Heart left ventricle (tissue), 16 donors: ENCODE results near the gene PPP1R15A. TPM values are rescaled to one million over a fixed set of nuclear protein-coding genes. Genes with fewer than 3 reads are reported as not detected.
"Not testable (repeated sequence)": the region's sequence is repeated elsewhere in the genome, so short reads cannot be mapped to it uniquely, and the experiment has no call there.

Experiments
- ATAC-seq, 4 donors: fragments of 200-7000 bp; cut with Tn5 transposase; one replicate each; pipeline ENCODE4 v1.9.1; 2020 to 2022; ENCODE audit warnings: moderate library complexity in 4 of 4, mild to moderate bottlenecking in 3 of 4, moderate number of reproducible peaks in 1 of 4
- DNase-seq, 5 donors: peaks; one replicate each; pipeline ENCODE4 v3.0.0-alpha.2; 2020
- H3K27ac ChIP-seq, 12 donors: fragments of 200-600 bp; sonication (generic) in 4 of 12; one replicate each; pipeline versions ENCODE4 v1.5.0 to v1.8.0; 2016 to 2022; ENCODE audit warnings: mild to moderate bottlenecking in 2 of 12
- H3K27me3 ChIP-seq, 9 donors: fragments of 200-600 bp; sonication (generic) in 2 of 9; one replicate each; pipeline versions ENCODE4 v1.5.1 to v1.8.0; 2016 to 2022; ENCODE audit warnings: mild to moderate bottlenecking in 3 of 9
- H3K36me3 ChIP-seq, 9 donors: fragments of 200-600 bp; sonication (generic) in 2 of 9; one replicate each; pipeline versions ENCODE4 v1.5.0 to v1.8.0; 2018 to 2022; ENCODE audit warnings: mild to moderate bottlenecking in 2 of 9
- H3K4me1 ChIP-seq, 12 donors: fragments of 200-600 bp; sonication (generic) in 4 of 12; one replicate each; pipeline versions ENCODE4 v1.5.0 to v1.8.0; 2016 to 2022; ENCODE audit warnings: mild to moderate bottlenecking in 3 of 12
- H3K4me3 ChIP-seq, 12 donors: fragments of 200-600 bp; sonication (generic) in 4 of 12; one replicate each; pipeline versions ENCODE4 v1.5.0 to v1.8.0; 2017 to 2022; ENCODE audit warnings: mild to moderate bottlenecking in 9 of 12, moderate library complexity in 4 of 12
- H3K9me3 ChIP-seq, 12 donors: fragments of 200-600 bp; sonication (generic) in 4 of 12; one replicate each; pipeline versions ENCODE4 v1.5.0 to v1.8.0; 2016 to 2022; ENCODE audit warnings: mild to moderate bottlenecking in 1 of 12
- POLR2A ChIP-seq, 2 donors: fragments of 450-650 bp; IDR thresholded peaks; one replicate each; pipeline ENCODE4 v1.6.1; 2017; ENCODE audit warnings: antibody characterized with exemption in 2 of 2, mild to moderate bottlenecking in 2 of 2, moderate library complexity in 2 of 2
- WGBS, 4 donors: extraction: QIAGEN DNeasy Blood & Tissue Kit in 2 of 4; methylation state at CpG; one replicate each; pipeline versions ENCODE4 v1.1.5 to v1.1.7; 2013 to 2018; 5-methylcytosine and 5-hydroxymethylcytosine counted together
- intact Hi-C, 10 donors: fragments of 100-400 bp; cut with DNase I; formaldehyde crosslinking; loops; one replicate each; pipeline versions ENCODE4 v1.11.1 to v1.14.2; 2022
- polyA plus RNA-seq, 2 donors: library from polyadenylated mRNA; stranded (reverse); fragments of 200-250 nt; gene quantifications; one replicate each; pipeline ENCODE4 v1.2.3, GENCODE V29; 2013
- total RNA-seq, 9 donors: library from RNA; depleted of rRNA in 2 of 9; stranded (reverse); fragments of >200 nt in 2 of 9; fragmentation: NEBNext Ultra II Directional in 3 of 9; extraction: Animal tissue kit (Norgen Biotek cat#: 25700) in 3 of 9; gene quantifications; one replicate each; pipeline versions ENCODE4 v1.1.0 to v1.2.4, GENCODE V29; 2016 to 2023
- TF ChIP-seq, protein P1 (sequence below), 12 donors: fragments of 200-600 bp; sonication (generic) in 4 of 12; IDR thresholded peaks; one replicate each; pipeline versions ENCODE4 v1.5.0 to v1.8.0; 2018 to 2022; ENCODE audit warnings: antibody characterized with exemption in 12 of 12, mild to moderate bottlenecking in 5 of 12
- donor health status: ischemic (EF 13 %, LVEDD 7.1; RV severe dilation, severe dysfunction).
- donor health status: healthy with polysubstance abuse.
- donor health status: DM: no; HTN: yes; CAD: no.
- donor health status: DM: no; HTN: no; CAD: no.
- donor health status: ischemic (EF 25% LVEDD 6.9; RV normal size, moderate dysfunction).
- donor health status: ischemic (EF 25% LVEDD 5.7; RV mildly dilated, moderate dysfunction).
- donor health status: healthy.
- donor health status: DM: yes; HTN: yes; CAD: no.
- donor health status: ischemic (EF 35%, LVEDD 5.7; RV mildly dilated, moderate dysfunction).
- donor health status: nonischemic (EF 11% LVEDD 7.7; RV severe dilation, severe dysfunction).
- donor health status: DM: yes; HTN: yes; CAD: no.
- donor health status: PGD.
- donor health status: ischemic (EF 29% LVEDD 5.4; RV normal size, mild dysfunction).
- donor health status: nonischemic (EF 23%, LVEDD 6.1; RV moderate dilation, normal function).

Gene PPP1R15A
- total and polyA plus RNA-seq, 11 donors, result 51.7 to 181 (median 68.2) TPM

DNA sequence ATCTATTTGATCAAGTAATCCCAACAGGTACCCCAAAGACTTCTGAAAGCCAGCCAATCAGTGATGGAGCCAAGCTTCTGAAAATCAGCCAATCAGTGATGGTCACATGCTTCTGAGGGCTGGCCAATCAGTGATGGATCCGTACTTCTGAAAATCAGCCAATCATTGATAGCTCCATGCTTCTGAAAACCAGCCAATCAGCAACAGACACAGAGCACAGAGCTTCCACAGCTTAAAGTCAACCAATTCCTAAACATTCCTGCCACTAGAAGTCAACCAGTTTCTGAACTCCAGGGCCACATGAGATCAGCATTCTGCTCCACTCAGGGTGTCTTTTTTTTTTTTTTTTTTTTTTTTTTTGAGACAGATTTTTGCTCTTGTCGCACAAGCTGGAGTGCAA lies 27.7 kb upstream of the PPP1R15A start:
- H3K27me3 ChIP-seq, result no peaks in the 10 kb centered on the region
- no peak overlapping the region for H3K27ac ChIP-seq
- peaks cover 0 to 46% (median 8%) of the 10 kb centered on the region in 9 donors for H3K36me3 ChIP-seq
- ATAC-seq (no peak), DNase-seq (no peak)
- H3K4me1 ChIP-seq, result no peaks in the 10 kb centered on the region
- intact Hi-C loops, result loop anchor here in 3 of 10 donors (5.0 to 10.0 kb wide), 2 partner anchors 170 to 197 kb away; partner anchors contain the start of genes NTN5 (in 2 of the 3) and CA11 (in 1 of the 3)
- WGBS, 4 donors, result 82 to 90% (median 86%) methylated on average over 2 of the region's 2 CpGs
- H3K4me3 ChIP-seq, result no peak overlapping the region
- no peaks in the 10 kb centered on the region for H3K9me3 ChIP-seq
- TF ChIP-seq, protein P1, sequence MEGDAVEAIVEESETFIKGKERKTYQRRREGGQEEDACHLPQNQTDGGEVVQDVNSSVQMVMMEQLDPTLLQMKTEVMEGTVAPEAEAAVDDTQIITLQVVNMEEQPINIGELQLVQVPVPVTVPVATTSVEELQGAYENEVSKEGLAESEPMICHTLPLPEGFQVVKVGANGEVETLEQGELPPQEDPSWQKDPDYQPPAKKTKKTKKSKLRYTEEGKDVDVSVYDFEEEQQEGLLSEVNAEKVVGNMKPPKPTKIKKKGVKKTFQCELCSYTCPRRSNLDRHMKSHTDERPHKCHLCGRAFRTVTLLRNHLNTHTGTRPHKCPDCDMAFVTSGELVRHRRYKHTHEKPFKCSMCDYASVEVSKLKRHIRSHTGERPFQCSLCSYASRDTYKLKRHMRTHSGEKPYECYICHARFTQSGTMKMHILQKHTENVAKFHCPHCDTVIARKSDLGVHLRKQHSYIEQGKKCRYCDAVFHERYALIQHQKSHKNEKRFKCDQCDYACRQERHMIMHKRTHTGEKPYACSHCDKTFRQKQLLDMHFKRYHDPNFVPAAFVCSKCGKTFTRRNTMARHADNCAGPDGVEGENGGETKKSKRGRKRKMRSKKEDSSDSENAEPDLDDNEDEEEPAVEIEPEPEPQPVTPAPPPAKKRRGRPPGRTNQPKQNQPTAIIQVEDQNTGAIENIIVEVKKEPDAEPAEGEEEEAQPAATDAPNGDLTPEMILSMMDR (IDR thresholded peaks at IDR 0.05), result no peak
- TF ChIP-seq POLR2A (IDR thresholded peaks at IDR 0.05), result no peak

GRCh38 chr19:48845384-48845783 lies 26.8 kb upstream of the PPP1R15A start:
- no peak for DNase-seq
- H3K4me3 ChIP-seq, result no peak overlapping the region
- TF ChIP-seq, protein P1 (IDR thresholded peaks at IDR 0.05), result no peak
- no peak for TF ChIP-seq POLR2A (IDR thresholded peaks at IDR 0.05)
- ATAC-seq, result no peak
- intact Hi-C loops, result loop anchor here in 2 of 10 donors (10.0 kb wide), 1 partner anchor 171 kb away; the partner anchor contains the start of gene NTN5 (in 2 of the 2)
- 92 to 94% (median 94%) methylated on average over 14 to 15 of the region's 15 CpGs for WGBS, 4 donors
- no peaks in the 10 kb centered on the region for H3K4me1 ChIP-seq
- peaks cover 0 to 48% (median 8%) of the 10 kb centered on the region in 9 donors for H3K36me3 ChIP-seq
- no peaks in the 10 kb centered on the region for H3K9me3 ChIP-seq
- no peaks in the 10 kb centered on the region for H3K27me3 ChIP-seq
- no peak overlapping the region for H3K27ac ChIP-seq

DNA sequence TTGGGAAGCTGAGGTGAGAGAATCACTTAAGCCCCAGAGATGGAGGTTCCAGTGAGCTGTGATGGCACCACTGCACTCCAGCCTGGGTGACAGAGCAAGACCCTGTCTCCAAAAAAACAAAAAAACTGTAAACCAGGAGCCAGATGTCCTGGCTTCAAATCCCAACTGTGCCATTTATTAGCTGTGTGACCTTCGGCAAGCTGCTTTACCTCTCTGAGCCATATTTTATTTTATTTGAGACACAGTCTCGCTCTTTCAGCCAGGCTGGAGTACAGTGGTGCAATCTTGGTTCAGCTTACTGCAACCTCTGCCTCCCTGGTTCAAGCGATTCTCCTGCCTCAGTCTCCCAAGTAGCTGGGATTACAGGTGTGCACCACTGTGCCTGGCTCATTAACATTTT lies 25.6 kb upstream of the PPP1R15A start:
- DNase-seq, ATAC-seq, H3K9me3 ChIP-seq, H3K27ac ChIP-seq, H3K4me3 ChIP-seq, H3K27me3 ChIP-seq, H3K4me1 ChIP-seq: not testable (repeated sequence)
- peaks cover 0 to 53% (median 8%) of the 10 kb centered on the region in 9 donors for H3K36me3 ChIP-seq
- intact Hi-C loops, result loop anchor here in 2 of 10 donors (10.0 kb wide), 1 partner anchor 172 kb away; the partner anchor contains the start of gene NTN5 (in 2 of the 2)
- 93 to 100% (median 96%) methylated on average over 3 of the region's 3 CpGs for WGBS, 4 donors

DNA sequence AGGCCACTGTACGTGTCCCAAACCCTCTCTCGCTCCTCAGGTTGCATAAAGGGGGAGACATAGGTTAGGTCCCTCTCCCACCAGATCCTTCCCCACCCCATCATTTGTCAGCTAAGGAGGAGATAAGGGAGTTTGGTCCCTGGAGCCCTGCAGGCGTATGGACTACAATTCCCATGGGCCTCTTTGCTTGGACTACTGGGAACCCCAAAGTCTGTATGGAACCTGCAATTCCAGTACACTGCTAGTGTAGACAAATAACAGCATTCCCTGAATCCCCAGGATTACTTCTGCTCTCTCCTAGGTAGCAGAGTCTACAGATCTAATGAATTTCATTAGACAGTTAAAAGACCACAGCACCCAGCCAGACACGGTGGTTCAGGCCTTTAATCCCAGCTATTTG lies 19.9 kb upstream of the PPP1R15A start:
- WGBS, 4 donors, result 89 to 95% (median 92%) methylated on average over 4 of the region's 4 CpGs
- Histone ChIP-seq H3K36me3 (peaks cover 0 to 22% (median 4%) of the 10 kb centered on the region in 9 donors), H3K4me1 (no peaks in the 10 kb centered on the region), H3K27me3 (no peaks in the 10 kb centered on the region), H3K4me3 (no peak overlapping the region), H3K9me3 (no peaks in the 10 kb centered on the region), H3K27ac (no peak overlapping the region)
- DNase-seq (no peak), ATAC-seq (no peak)
- intact Hi-C loops, result no loop called here
- TF ChIP-seq, protein P1 (IDR thresholded peaks at IDR 0.05), result no peak
- TF ChIP-seq POLR2A (IDR thresholded peaks at IDR 0.05), result no peak

- H3K27ac ChIP-seq, result no peak overlapping the region
- WGBS, 4 donors, result 89 to 94% (median 89%) methylated on average over 8 of the region's 8 CpGs
- H3K27me3 ChIP-seq, result no peaks in the 10 kb centered on the region
- ATAC-seq (no peak), DNase-seq (no peak)
- TF ChIP-seq, protein P1 (IDR thresholded peaks at IDR 0.05), result no peak
- peaks cover 0 to 8% (median 0%) of the 10 kb centered on the region in 12 donors for H3K4me1 ChIP-seq
- H3K36me3 ChIP-seq, result peaks cover 0 to 16% (median 0%) of the 10 kb centered on the region in 9 donors
- intact Hi-C loops, result no loop called here
- no peaks in the 10 kb centered on the region for H3K9me3 ChIP-seq
- no peak overlapping the region for H3K4me3 ChIP-seq
These were observed 18.7 kb upstream of the PPP1R15A start for GRCh38 chr19:48853483-48853882.
